Activated CD8-positive, alpha-beta memory T cell treated with anti-CD3 and anti-CD28 coated beads, Interleukin-2, amount 10 ng/mL, durations not matched to agents 7 days and 5 days (primary cell): ENCODE data around the gene UGT2B7. TPM values are rescaled to one million over a fixed set of nuclear protein-coding genes. Genes with fewer than 3 reads are reported as not detected.

Source experiments
- ATAC-seq: fragments of 150-1000 bp; cut with Tn5 transposase; one replicate; pipeline ENCODE4 v1.10.0; 2021; ENCODE audit warnings: moderate library complexity
- CTCF ChIA-PET: fragments of 350-600 bp; sonication (Branson Sonifier 250); formaldehyde crosslinking; loops from one replicate; lab custom pipeline; 2021; ENCODE audit warnings: antibody characterized with exemption; lab: Charles Lee
- DNase-seq: peaks from one replicate; pipeline ENCODE4 v3.0.0-alpha.2; 2020
- H3K27ac Mint-ChIP-seq: one replicate; pipeline ENCODE4 v1.8.0; 2021; ENCODE audit warnings: mild to moderate bottlenecking, mixed read lengths
- H3K27me3 Mint-ChIP-seq: one replicate; pipeline ENCODE4 v1.8.0; 2021; ENCODE audit warnings: mixed read lengths
- H3K36me3 Mint-ChIP-seq: one replicate; pipeline ENCODE4 v1.8.0; 2021; ENCODE audit warnings: mild to moderate bottlenecking, mixed read lengths
- H3K4me1 Mint-ChIP-seq: one replicate; pipeline ENCODE4 v1.8.0; 2021; ENCODE audit warnings: mixed read lengths
- H3K4me3 Mint-ChIP-seq: one replicate; pipeline ENCODE4 v1.8.0; 2021; ENCODE audit warnings: mild to moderate bottlenecking, moderate library complexity, mixed read lengths
- H3K9me3 Mint-ChIP-seq: one replicate; pipeline ENCODE4 v1.8.0; 2022; ENCODE audit warnings: low read depth, mixed read lengths
- total RNA-seq, 2 experiments: library from RNA; stranded (reverse); gene quantifications; one replicate each; pipeline ENCODE4 v1.2.3, GENCODE V29; 2021

Gene UGT2B7
- total RNA-seq, 2 experiments from 2014 or later = not detected

DNA sequence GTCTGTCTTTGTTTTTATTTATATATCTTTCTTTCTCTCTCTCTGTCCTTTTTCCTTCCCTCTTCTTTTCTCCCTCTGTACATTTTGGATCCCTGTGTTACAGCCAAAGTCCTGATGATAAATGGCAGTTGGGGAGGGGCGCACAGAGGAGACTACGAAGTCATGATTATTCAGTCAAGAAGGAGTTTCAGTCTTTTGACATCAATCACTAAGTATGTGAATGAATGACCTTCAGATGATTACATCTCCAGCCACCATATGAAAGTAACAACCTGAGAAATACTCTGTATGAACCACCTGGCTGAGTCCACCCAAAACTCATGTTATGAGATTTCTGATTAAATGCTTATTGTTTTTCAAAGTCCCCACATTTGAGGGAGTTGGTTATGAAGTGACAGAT is 45.0 kb downstream of the UGT2B7 start:
- H3K27me3 Mint-ChIP-seq = no peaks in the 10 kb centered on the region
- no peak overlapping the region for H3K4me3 Mint-ChIP-seq
- H3K9me3 Mint-ChIP-seq = no peaks in the 10 kb centered on the region
- H3K27ac Mint-ChIP-seq = no peak overlapping the region
- ATAC-seq (no peak), DNase-seq (no peak)
- H3K36me3 Mint-ChIP-seq = no peaks in the 10 kb centered on the region
- CTCF ChIA-PET = no interaction called here
- H3K4me1 Mint-ChIP-seq = no peaks in the 10 kb centered on the region

DNA sequence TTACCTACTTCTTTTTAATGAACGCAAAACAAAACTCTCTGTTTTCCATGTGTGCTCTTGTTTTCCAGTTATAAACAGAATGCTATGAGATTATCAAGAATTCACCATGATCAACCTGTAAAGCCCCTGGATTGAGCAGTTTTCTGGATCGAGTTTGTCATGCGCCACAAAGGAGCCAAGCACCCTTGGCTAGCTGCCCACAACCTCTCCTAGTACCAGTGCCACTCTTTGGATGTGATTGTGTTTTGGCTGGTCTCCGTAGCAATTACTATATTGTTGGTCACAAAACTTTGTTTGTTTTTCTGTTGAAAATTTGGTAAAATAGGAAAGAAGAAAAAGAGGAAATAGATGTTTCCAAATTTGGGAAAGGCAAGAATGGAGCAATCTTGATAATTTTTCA is 51.1 kb downstream of the UGT2B7 start:
- Mint-ChIP-seq H3K9me3 (no peaks in the 10 kb centered on the region), H3K4me1 (no peaks in the 10 kb centered on the region), H3K27me3 (no peaks in the 10 kb centered on the region), H3K4me3 (no peak overlapping the region), H3K36me3 (no peaks in the 10 kb centered on the region), H3K27ac (no peak overlapping the region)
- DNase-seq = no peak
- CTCF ChIA-PET = no interaction called here
- ATAC-seq = no peak

DNA sequence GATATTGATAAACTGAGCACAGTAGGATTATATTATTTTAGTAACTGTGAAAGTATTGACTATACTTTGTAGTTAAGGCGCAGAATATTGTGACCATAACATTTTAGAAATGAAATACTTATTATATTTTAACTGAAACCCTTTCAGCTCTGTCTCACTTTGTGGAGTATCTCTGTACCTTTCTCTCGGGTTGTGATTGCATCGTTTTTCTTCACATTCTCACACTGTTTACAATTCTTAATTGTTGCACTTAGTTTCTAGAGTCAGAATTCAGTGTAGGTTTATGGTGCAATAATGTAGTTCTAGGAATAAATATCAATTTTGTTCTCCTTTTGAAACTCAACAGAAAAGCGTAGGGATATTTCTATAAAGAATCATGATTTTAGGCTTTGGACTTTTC is 57.7 kb downstream of the UGT2B7 start:
- H3K27ac Mint-ChIP-seq = no peak overlapping the region

DNA sequence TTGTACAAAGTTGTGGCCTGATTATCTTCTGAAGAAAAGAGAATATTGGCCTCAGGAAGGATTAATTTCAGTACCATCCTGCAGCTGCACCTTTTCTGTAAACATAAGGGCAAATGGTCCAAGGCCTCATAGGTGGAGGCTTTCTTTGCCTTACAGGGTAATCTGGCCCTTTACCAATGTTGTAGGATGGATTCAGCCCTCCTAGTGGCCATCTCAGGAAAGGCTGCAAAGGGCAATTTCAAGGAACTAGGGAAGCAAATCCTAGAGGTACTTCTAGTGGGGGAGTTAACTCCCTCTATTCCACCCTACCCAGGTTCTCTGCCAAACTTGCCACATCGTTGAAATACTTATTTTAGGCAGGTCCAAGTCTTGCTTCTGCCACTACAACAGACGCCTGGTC is 60.6 kb downstream of the UGT2B7 start:
- DNase-seq (no peak), ATAC-seq (no peak)
- H3K4me3 Mint-ChIP-seq = no peak overlapping the region
- H3K4me1 Mint-ChIP-seq = no peaks in the 10 kb centered on the region
- H3K27me3 Mint-ChIP-seq = no peaks in the 10 kb centered on the region
- CTCF ChIA-PET = no interaction called here
- H3K36me3 Mint-ChIP-seq = no peaks in the 10 kb centered on the region
- H3K9me3 Mint-ChIP-seq = no peaks in the 10 kb centered on the region
- no peak overlapping the region for H3K27ac Mint-ChIP-seq

More for the DNA sequence above, 57.7 kb downstream of the UGT2B7 start:
- no peak for DNase-seq
- CTCF ChIA-PET = no interaction called here
- Mint-ChIP-seq H3K27me3 (no peaks in the 10 kb centered on the region), H3K9me3 (no peaks in the 10 kb centered on the region), H3K4me1 (no peaks in the 10 kb centered on the region), H3K4me3 (no peak overlapping the region), H3K36me3 (no peaks in the 10 kb centered on the region)
- no peak for ATAC-seq

Other genes starting within 250 kb of the UGT2B7 start
- not detected for gene UGT2A3, start 144.7 kb upstream of the UGT2B7 start, total RNA-seq
- gene UGT2B11, start 118.3 kb downstream of the UGT2B7 start, total RNA-seq = not detected
- not detected for gene UGT2B28, start 184.0 kb downstream of the UGT2B7 start, total RNA-seq